ENCODE measurements around the gene FGD3. TPM values are rescaled to one million over a fixed set of nuclear protein-coding genes. Genes with fewer than 3 reads are reported as not detected.

Gene FGD3
- total and polyA plus RNA-seq, 2 donors (not counting 1 experiment from before 2014, with no cell fraction given): not detected

DNA sequence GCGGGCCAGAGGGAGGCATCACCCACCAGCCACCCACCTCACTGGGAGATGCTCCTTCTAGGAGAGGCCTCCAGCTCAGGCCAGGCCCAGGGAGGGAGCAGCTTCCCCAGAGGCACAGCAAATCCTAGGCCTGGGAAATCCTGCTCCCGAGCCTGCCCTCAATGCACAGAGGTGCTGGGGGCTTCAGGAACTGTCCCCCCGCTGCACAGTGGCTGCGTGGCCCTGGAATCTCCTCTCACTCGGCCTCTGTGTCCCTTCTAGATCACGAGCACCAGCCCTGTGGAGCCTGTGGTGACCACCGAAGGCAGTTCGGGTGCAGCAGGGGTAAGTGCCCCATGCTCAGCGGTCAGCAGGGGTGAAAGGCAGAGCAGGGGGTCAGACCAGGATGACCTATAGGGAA is 74.7 kb downstream of the FGD3 start:
- TF ChIP-seq, protein P1, sequence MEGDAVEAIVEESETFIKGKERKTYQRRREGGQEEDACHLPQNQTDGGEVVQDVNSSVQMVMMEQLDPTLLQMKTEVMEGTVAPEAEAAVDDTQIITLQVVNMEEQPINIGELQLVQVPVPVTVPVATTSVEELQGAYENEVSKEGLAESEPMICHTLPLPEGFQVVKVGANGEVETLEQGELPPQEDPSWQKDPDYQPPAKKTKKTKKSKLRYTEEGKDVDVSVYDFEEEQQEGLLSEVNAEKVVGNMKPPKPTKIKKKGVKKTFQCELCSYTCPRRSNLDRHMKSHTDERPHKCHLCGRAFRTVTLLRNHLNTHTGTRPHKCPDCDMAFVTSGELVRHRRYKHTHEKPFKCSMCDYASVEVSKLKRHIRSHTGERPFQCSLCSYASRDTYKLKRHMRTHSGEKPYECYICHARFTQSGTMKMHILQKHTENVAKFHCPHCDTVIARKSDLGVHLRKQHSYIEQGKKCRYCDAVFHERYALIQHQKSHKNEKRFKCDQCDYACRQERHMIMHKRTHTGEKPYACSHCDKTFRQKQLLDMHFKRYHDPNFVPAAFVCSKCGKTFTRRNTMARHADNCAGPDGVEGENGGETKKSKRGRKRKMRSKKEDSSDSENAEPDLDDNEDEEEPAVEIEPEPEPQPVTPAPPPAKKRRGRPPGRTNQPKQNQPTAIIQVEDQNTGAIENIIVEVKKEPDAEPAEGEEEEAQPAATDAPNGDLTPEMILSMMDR (conservative IDR thresholded peaks at IDR 0.05 in 1 of 2, IDR thresholded peaks at IDR 0.05 in 1 of 2; ENCODE audit: low read depth in 1 of 2, low read length in 2 of 2): no peak
- no peak for TF ChIP-seq EZH2 (IDR thresholded peaks at IDR 0.05; ENCODE audit: low read length, missing control alignments)
- Histone ChIP-seq H4K20me1 (ENCODE audit: control insufficient read depth, extremely low read depth, insufficient read depth, low read length) (no peaks in the 10 kb centered on the region), H3K9me3 (ENCODE audit: control insufficient read depth, insufficient read depth, low read depth, low read length) (no peaks in the 10 kb centered on the region), H3K27ac (ENCODE audit: insufficient read depth, low read length) (no peak overlapping the region), H3K9ac (ENCODE audit: insufficient read depth, low read length) (no peak overlapping the region), H3K4me2 (ENCODE audit: extremely low read depth, insufficient read depth, low read length) (no peak overlapping the region), H3K27me3 (ENCODE audit: control insufficient read depth, insufficient read depth, low read length) (no peaks in the 10 kb centered on the region), H3K79me2 (ENCODE audit: control insufficient read depth, insufficient read depth, low read length) (no peaks in the 10 kb centered on the region), H3K36me3 (ENCODE audit: control insufficient read depth, insufficient read depth, low read length) (no peaks in the 10 kb centered on the region), H3K4me1 (ENCODE audit: control insufficient read depth, extremely low read depth, insufficient read depth, low read length) (no peaks in the 10 kb centered on the region), H2AFZ (ENCODE audit: low read length) (no peak overlapping the region), H3K4me3 (replicated peaks in 1 of 4; ENCODE audit: control extremely low read depth in 1 of 4, insufficient read depth in 1 of 4, low read depth in 3 of 4, low read length in 4 of 4) (no peak overlapping the region)
- no peak for DNase-seq (ENCODE audit: low read depth in 2 of 2)

DNA sequence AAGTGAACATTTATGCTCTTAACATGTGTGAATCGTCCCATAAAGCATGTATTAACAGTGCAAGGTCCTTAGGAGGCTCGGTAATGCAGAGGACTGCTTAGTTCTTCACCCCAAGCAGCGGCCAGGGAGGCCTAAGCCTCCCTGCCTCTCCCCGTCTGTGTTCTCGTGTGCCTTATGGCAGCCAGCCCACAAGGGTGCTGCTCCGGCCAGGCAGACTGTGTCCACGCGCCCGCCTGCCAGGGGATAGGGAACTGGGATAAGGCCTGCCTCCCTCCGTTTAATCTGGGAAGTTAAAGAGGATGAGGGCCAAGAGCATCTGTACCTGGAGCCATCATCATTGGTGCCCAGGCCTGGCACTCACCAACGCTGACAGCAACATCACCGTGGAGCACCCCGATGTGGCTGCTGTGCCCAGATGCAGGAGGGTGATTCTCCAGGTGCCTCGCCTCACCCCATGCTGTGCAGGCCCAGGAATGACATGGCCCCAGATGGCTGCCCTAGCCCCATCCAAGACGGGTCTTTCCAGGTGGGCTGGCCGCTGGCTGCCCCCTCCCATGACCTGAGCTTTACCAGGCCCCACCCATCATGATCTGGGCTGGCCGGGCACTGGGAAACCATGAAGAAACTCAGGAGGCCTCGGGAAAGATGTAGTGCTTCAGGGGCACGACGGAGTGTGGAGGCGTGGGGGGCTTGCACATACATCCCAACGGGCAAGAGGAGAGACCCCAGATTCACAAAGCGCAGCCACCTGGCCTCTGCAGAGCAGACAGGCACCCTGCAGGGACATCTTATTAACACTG is 75.6 kb downstream of the FGD3 start:
- TF ChIP-seq, protein P1 (conservative IDR thresholded peaks at IDR 0.05 in 1 of 2, IDR thresholded peaks at IDR 0.05 in 1 of 2; ENCODE audit: low read depth in 1 of 2, low read length in 2 of 2): no peak
- no peak for TF ChIP-seq EZH2 (IDR thresholded peaks at IDR 0.05; ENCODE audit: low read length, missing control alignments)
- H3K36me3 ChIP-seq (ENCODE audit: control insufficient read depth, insufficient read depth, low read length): no peaks in the 10 kb centered on the region
- H3K4me1 ChIP-seq (ENCODE audit: control insufficient read depth, extremely low read depth, insufficient read depth, low read length): no peaks in the 10 kb centered on the region
- DNase-seq (ENCODE audit: low read depth in 2 of 2): no peak
- no peaks in the 10 kb centered on the region for H3K27me3 ChIP-seq (ENCODE audit: control insufficient read depth, insufficient read depth, low read length)
- no peak overlapping the region for H3K9ac ChIP-seq (ENCODE audit: insufficient read depth, low read length)
- H3K79me2 ChIP-seq (ENCODE audit: control insufficient read depth, insufficient read depth, low read length): no peaks in the 10 kb centered on the region
- H4K20me1 ChIP-seq (ENCODE audit: control insufficient read depth, extremely low read depth, insufficient read depth, low read length): no peaks in the 10 kb centered on the region
- no peak overlapping the region for H3K4me2 ChIP-seq (ENCODE audit: extremely low read depth, insufficient read depth, low read length)
- H3K4me3 ChIP-seq (replicated peaks in 1 of 4; ENCODE audit: control extremely low read depth in 1 of 4, insufficient read depth in 1 of 4, low read depth in 3 of 4, low read length in 4 of 4): no peak overlapping the region
- H2AFZ ChIP-seq (ENCODE audit: low read length): no peak overlapping the region
- H3K9me3 ChIP-seq (ENCODE audit: control insufficient read depth, insufficient read depth, low read depth, low read length): no peaks in the 10 kb centered on the region
- H3K27ac ChIP-seq (ENCODE audit: insufficient read depth, low read length): no peak overlapping the region

DNA sequence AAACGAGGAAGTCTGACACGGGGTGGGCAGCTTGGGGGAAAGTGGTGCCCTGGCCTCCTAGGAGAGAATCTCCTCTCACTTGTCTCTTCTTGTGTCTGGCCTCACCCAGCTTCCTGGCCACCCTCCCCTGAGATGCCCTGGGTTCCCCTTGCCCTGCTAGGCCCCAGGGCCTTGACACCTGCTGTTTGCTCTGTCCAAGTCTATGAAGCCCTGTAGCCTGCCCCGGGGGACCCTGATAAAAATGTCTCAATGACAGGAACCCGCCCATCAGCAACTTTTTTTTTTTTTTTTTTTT is 76.1 kb downstream of the FGD3 start:
- Histone ChIP-seq H3K9ac (ENCODE audit: insufficient read depth, low read length) (no peak overlapping the region), H3K27ac (ENCODE audit: insufficient read depth, low read length) (no peak overlapping the region), H3K36me3 (ENCODE audit: control insufficient read depth, insufficient read depth, low read length) (no peaks in the 10 kb centered on the region), H2AFZ (ENCODE audit: low read length) (no peak overlapping the region), H3K27me3 (ENCODE audit: control insufficient read depth, insufficient read depth, low read length) (no peaks in the 10 kb centered on the region), H3K4me2 (ENCODE audit: extremely low read depth, insufficient read depth, low read length) (no peak overlapping the region), H3K4me1 (ENCODE audit: control insufficient read depth, extremely low read depth, insufficient read depth, low read length) (no peaks in the 10 kb centered on the region), H3K4me3 (replicated peaks in 1 of 4; ENCODE audit: control extremely low read depth in 1 of 4, insufficient read depth in 1 of 4, low read depth in 3 of 4, low read length in 4 of 4) (no peak overlapping the region), H3K79me2 (ENCODE audit: control insufficient read depth, insufficient read depth, low read length) (no peaks in the 10 kb centered on the region), H3K9me3 (ENCODE audit: control insufficient read depth, insufficient read depth, low read depth, low read length) (no peaks in the 10 kb centered on the region), H4K20me1 (ENCODE audit: control insufficient read depth, extremely low read depth, insufficient read depth, low read length) (no peaks in the 10 kb centered on the region)
- DNase-seq (ENCODE audit: low read depth in 2 of 2): no peak
- no peak for TF ChIP-seq EZH2 (IDR thresholded peaks at IDR 0.05; ENCODE audit: low read length, missing control alignments)
- TF ChIP-seq, protein P1 (conservative IDR thresholded peaks at IDR 0.05 in 1 of 2, IDR thresholded peaks at IDR 0.05 in 1 of 2; ENCODE audit: low read depth in 1 of 2, low read length in 2 of 2): no peak

Data from fibroblast of lung (primary cell).